ENCODE measurements around the gene FOCAD.

Gene FOCAD

GRCh38 chr9:20681467-20681866 lies 2.6 kb upstream of the FOCAD start:
- in situ Hi-C loops (cut with MboI; ENCODE audit: low sequenced_read_pairs) = no loop called here

DNA sequence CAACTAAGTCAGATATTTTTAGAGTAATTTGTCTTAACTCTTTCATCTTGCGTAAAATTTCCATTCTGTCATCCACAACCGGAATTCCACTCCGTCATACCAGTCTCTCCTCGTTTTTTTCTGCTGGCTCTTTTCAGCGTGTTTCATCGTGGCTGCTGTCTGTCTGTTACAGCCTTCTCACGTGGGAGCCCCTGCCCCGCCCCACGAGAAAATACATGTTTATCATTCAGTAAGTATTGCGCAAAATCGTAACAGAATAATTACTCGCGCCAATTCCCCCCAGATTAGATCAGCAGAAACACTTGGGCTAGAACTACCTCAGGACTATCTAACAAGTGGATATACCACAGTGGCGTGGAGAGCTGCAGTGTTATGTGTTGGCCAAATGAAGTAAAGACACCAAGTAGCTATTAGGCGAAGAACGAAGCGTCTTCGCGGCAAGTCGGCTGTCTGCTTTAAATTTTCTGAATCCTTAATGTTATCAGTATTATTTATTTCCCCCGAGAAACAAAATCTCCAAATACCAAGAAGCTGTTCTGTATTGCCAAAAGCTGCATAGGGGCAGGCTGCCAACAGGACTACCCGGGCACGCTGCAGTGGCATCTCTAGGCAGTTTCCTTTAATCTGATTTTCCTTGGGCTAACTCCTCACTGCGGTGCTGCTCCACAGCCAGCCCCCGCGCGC lies 566 bp upstream of the FOCAD start:
- in situ Hi-C loops (cut with MboI; ENCODE audit: low sequenced_read_pairs) = no loop called here

DNA sequence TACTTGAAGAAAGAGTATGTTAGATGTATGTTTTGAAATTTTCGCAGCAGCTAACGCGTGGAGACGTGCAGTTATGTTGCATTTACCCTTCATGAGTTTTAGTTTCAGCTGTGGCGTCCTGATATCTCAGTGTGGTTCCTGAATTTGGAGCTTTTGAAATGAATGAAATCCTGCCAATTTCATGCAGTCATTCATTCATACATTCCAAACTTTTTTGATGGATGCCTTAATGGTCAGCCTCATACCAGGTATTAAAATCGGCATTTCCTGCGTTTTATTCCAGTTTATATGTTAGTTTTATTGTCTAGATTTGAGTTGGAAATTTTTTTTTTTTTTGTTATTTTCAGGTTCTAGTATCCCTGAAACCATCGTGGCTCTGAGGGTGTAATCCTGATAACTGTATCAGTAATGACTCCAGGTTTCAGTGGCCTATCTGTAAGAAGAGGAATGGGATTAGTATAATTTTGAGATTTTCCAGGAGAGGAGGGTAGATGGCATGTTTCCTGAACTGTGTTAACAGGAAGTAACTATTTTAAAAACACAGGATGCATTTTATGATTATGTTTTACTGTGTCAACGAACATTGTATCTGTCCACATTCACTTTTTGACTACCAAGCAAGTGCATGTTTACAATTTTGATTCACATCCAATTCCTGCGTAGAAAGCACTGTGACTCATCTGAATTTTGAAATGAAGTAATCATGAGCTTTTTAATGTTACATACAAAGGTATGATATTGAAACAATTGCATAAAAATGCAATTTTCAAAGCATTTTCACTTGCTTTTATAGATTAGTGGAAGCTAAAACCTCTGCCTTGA lies 1.0 kb downstream of the FOCAD start:
- in situ Hi-C loops (cut with MboI; ENCODE audit: low sequenced_read_pairs) = no loop called here

DNA sequence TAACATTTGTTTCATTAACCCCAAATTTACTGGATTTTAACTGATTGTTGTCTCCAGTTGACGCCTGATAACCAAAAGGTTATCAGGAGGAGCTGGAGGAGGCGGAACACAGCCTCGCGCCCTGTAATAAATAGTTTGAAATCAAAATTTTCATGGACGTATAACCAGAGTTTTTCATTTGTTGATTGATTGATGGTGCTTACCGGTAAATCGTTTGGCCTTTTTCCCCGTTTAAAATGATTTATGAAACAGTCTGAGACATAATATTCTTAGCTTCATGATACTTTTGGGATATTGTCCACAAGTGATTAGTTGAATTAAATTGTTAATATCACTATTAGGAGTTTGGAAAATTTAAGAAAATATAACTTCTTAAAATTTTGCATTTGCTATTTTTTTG lies 1.7 kb downstream of the FOCAD start:
- in situ Hi-C loops (cut with MboI; ENCODE audit: low sequenced_read_pairs) = no loop called here

DNA sequence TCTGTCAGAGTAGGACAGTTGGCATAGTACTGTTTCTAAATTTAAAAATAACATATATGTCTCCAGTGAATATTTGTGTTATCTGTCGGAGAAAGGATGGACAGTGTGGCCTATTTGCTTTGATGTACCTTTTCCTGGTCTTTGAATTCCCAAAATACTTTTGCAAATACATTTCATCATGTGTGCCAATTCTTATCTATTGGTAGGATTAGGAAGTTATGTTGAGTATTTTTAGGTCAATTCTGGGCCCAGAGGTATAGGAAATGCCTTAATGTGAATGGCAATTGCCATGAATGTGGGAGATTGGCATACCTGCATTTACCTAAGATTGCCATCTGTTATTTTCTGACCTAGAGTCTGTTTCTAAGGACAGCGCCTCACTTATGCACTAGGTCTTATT lies 5.8 kb downstream of the FOCAD start:
- in situ Hi-C loops (cut with MboI; ENCODE audit: low sequenced_read_pairs) = no loop called here

GRCh38 chr9:20692554-20692953 lies 8.5 kb downstream of the FOCAD start:
- in situ Hi-C loops (cut with MboI; ENCODE audit: low sequenced_read_pairs) = no loop called here

- in situ Hi-C loops (cut with MboI; ENCODE audit: low sequenced_read_pairs) = no loop called here
Measured at GRCh38 chr9:20693068-20693467, 9.0 kb downstream of the FOCAD start.

DNA sequence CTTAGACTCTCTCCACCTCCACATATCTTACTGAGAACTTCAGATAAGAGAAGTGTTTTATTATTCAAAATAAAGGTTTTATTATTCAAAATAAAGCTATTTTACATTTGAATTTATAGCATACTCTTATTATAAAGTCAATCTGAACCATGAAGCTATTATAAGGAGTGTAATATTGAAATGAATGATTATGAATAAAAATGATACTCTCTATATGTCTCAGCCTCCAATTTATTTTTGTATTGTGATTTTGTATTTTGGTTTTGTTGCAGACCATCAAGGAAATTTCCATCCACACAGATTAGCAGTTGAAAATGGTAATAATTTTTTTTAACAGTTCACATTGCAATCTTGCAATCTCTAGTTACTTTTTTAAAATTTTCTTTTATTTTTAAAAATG lies 10.2 kb downstream of the FOCAD start:
- in situ Hi-C loops (cut with MboI; ENCODE audit: low sequenced_read_pairs) = no loop called here

DNA sequence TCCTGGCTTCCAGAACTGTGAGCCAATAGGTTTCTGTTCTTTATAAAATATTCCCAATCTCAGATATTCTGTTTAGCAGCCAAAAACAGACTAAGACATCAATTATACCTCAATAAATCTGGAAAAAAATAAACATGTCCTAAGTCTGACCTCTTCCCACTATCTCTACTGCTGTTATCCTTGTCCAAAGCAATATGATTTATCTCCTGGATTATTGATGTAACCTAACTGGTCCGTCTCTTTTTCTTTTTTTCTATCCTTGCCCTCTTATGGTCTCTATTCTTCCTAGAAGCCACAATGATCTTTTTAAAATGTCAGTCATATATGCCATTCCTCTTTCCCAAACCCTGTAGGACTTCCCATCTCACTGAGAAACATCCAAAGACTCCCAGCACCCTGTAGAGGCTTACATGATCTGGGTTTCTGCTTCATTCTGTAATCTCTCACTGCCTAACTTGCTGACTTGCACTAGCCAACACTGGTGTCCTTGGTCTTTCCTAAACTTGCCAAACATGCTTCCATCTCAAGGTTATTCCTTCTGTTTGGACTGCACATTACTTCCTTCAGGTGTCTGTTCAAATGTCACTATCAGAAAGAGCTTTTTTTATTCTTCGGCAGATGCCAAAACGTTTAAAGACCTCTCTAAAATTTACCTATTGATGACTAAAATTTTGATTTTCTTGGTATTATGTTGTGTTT lies 13.1 kb downstream of the FOCAD start:
- in situ Hi-C loops (cut with MboI; ENCODE audit: low sequenced_read_pairs) = no loop called here

GRCh38 chr9:20698782-20699181 lies 14.7 kb downstream of the FOCAD start:
- in situ Hi-C loops (cut with MboI; ENCODE audit: low sequenced_read_pairs) = no loop called here

DNA sequence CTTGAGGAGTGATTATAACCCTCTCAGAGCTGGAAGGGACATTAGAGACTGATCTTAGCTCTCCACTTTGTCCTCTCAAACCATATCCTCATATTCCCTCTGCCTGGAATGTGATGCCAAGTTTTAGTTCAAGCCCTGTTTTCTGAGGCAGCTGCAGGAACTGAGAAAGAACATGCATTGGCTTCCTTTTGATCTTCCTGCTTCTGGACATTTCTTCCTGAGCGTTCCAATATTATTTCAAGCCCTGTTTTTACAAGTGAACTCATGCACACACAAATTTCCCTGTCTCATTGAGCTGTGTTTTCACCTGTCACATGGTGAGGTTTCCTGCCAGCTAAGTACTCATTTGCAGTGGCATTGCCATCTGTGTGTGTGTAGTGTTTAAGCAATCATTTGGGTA lies 17.0 kb downstream of the FOCAD start:
- in situ Hi-C loops (cut with MboI; ENCODE audit: low sequenced_read_pairs) = no loop called here

DNA sequence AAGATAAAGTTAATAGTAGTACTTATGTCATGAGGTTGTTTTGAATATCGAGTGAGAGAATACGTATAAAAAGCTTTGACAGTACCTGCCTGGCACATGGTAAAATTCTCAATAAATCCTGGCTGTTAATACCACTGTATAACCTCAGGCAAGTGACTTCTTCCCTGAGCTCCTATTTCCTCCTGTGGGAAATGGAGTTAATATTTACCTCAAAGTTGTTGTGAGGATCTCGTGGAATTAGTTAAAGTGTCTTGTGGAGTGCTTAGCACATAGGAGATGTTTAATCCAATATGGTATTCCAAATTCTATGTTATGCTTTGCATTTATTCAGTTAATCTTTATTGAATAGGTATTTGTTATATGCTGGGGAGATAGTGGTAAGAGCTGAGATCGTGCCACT lies 18.5 kb downstream of the FOCAD start:
- in situ Hi-C loops (cut with MboI; ENCODE audit: low sequenced_read_pairs) = no loop called here

DNA sequence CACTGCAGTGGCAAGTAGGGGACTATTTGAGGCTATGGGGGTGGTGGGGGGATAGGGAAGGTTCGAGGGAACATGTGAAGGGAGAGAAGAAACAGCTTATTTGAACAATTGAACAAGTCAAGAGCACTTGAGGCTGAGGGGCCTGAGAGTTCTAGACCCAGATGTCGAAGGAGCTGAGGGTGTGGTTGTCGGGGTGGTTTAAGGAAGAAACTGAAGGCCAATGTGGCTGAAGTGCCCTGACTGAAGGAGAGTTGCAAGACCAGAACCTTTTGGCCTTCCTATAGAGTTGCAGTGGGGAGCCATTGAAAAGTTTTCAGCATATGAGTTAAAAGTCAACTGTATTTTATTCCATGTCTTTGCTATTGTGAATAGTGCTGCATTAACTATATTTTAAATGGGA lies 19.1 kb downstream of the FOCAD start:
- in situ Hi-C loops (cut with MboI; ENCODE audit: low sequenced_read_pairs) = no loop called here

- in situ Hi-C loops (cut with MboI; ENCODE audit: low sequenced_read_pairs) = no loop called here
Measured at GRCh38 chr9:20707708-20708107, 23.6 kb downstream of the FOCAD start.

- in situ Hi-C loops (cut with MboI; ENCODE audit: low sequenced_read_pairs) = no loop called here
Measured at GRCh38 chr9:20713172-20713571, 29.1 kb downstream of the FOCAD start.

GRCh38 chr9:20714442-20715415 lies 30.7 kb downstream of the FOCAD start:
- in situ Hi-C loops (cut with MboI; ENCODE audit: low sequenced_read_pairs) = no loop called here

GRCh38 chr9:20722221-20722620 lies 38.2 kb downstream of the FOCAD start:
- in situ Hi-C loops (cut with MboI; ENCODE audit: low sequenced_read_pairs) = no loop called here

DNA sequence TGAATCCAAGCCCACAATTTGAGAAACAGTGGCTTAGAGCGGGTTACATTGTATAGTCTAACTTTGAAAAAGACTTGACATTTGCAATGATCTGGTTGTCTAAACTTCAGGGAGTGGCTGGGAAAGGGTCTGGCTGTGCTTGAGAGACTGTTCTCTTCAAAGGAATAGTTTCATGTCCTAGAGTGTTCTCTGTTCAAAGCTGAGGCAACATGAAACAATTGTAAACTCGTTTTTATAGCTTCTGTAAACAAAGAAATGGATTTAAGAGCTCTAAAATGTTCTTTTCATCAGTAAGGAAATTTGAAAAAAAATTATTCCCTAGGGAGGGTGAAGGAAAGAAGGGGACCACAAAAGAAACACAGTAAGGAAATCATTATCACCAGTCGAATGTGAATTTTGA lies 41.6 kb downstream of the FOCAD start:
- in situ Hi-C loops (cut with MboI; ENCODE audit: low sequenced_read_pairs) = no loop called here

DNA sequence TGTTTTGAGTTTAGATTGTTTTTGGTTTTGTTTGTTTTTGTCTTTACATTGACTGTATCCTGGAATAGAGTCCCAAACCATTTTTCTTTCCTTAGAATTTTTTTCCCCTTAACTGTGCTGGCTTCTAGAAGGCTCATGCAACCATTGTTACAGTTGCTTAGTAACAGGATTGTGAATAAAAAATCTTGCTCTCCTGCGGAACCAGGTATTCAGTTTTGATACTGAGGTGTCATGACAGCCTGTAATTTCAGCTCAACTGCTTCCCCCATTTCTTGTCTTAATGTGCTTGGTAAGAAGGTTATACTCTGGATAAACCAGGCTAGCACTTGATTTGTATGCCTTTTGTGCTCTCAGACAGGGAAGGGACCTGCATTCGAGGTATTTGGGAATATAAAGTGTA lies 42.1 kb downstream of the FOCAD start:
- in situ Hi-C loops (cut with MboI; ENCODE audit: low sequenced_read_pairs) = no loop called here

DNA sequence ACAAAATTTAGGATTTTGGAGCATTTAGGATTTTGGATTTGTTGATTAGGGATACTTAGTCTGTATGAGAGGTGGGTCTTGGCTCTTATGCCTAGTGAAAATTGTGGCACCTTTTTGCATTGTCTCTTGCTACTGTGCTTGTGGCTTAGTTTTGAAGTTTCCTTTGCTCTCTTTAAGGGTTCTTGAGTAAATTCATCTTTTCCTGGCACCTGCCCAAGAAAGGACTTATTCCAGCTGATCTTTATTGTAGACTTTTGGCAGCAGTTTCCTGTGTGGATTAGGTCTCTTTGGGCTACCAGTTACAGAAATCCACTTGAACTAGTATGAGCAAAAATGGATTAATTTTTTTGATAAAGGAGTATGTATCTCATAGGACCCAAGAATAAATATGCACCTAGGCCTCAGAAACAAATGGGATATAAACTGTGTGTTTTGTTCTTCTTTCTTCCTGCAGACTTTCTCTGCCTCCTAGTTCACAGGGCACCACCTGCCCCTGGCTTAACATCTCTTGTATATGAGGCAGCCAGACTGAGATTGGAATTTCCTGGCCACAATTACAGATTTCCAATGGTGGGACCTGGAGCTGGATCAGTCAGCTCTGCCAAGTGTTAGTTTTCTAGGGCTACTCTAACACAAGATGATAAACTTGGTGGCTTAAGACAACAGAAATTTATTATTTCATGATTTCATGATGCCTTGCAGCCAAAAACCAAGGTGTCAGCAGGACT lies 44.6 kb downstream of the FOCAD start:
- in situ Hi-C loops (cut with MboI; ENCODE audit: low sequenced_read_pairs) = no loop called here
